B cell (primary cell): Measurements from ENCODE around the gene EPHA5.

Experiments
- EZH2 ChIP-seq: IDR thresholded peaks from 2 replicates; pipeline ENCODE4 v1.6.1; 2012; ENCODE audit warnings: borderline replicate concordance, low read depth, mild to moderate bottlenecking, moderate library complexity, low read length; ENCODE audit not compliant: insufficient read depth, poor library complexity, severe bottlenecking
- TF ChIP-seq, protein P1 (sequence below): fragments of 200-600 bp; IDR thresholded peaks from one replicate; pipeline ENCODE4 v1.8.0; 2022; ENCODE audit warnings: antibody characterized with exemption, mild to moderate bottlenecking

DNA sequence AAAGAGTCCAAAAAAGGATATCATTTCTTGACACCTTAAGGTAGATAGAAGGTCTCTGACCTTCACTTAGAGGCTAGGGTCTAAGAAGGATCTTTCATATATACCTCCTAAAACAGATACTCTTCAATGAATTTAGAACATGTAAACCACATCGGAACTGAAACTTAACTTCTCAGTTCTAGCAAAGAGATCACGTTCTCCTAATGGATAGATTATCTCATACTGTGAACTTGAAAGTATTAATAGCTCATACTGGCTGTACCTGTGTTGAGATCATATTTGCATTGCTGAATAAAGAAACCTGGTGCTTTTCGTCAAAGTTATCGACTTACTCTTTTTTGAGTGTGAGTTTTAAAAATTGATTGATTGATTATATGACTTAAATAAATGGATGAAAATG lies 353.8 kb downstream of the EPHA5 start:
- TF ChIP-seq, protein P1, sequence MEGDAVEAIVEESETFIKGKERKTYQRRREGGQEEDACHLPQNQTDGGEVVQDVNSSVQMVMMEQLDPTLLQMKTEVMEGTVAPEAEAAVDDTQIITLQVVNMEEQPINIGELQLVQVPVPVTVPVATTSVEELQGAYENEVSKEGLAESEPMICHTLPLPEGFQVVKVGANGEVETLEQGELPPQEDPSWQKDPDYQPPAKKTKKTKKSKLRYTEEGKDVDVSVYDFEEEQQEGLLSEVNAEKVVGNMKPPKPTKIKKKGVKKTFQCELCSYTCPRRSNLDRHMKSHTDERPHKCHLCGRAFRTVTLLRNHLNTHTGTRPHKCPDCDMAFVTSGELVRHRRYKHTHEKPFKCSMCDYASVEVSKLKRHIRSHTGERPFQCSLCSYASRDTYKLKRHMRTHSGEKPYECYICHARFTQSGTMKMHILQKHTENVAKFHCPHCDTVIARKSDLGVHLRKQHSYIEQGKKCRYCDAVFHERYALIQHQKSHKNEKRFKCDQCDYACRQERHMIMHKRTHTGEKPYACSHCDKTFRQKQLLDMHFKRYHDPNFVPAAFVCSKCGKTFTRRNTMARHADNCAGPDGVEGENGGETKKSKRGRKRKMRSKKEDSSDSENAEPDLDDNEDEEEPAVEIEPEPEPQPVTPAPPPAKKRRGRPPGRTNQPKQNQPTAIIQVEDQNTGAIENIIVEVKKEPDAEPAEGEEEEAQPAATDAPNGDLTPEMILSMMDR, result no peak
- no peak for TF ChIP-seq EZH2
